Measurements from ENCODE around the gene HERC6.

- TF ChIP-seq POLR2A (IDR thresholded peaks at IDR 0.05) (no peak), EP300 (IDR thresholded peaks at IDR 0.05) (no peak), CTCF (IDR thresholded peaks at IDR 0.05) (no peak)
These were observed 17.9 kb upstream of the HERC6 start for GRCh38 chr4:88360791-88361190.
